GM18951 (cell line): ENCODE measurements around the gene SPRYD3.
"Not testable (repeated sequence)": the region's sequence is repeated elsewhere in the genome, so short reads cannot be mapped to it uniquely, and the experiment has no call there.

Experiments
- POLR2A ChIP-seq: IDR thresholded peaks from 4 replicates; pipeline ENCODE4 v1.6.1; 2011; ENCODE audit warnings: mild to moderate bottlenecking; ENCODE audit not compliant: insufficient read length, insufficient read depth; ENCODE audit errors: extremely low read depth
- in situ Hi-C: fragments of 300-500 bp; cut with MboI; formaldehyde crosslinking; loops from one replicate; pipeline ENCODE4 v1.12.0; 2022; ENCODE audit warnings: low sequenced_read_pairs, mixed read lengths, inconsistent platforms; ENCODE audit not compliant: unreplicated experiment

SPRYD3 gene

GRCh38 chr12:53079226-53080117 lies at the start of gene SPRYD3:
Gene SPRYD3 (minus strand): TSS chr12:53079390. CDS start chr12:53079333, 57 bp downstream.
- in situ Hi-C loops, result no loop called here
- peak; percentile 97 for TF ChIP-seq POLR2A

- in situ Hi-C loops, result no loop called here
- no peak for TF ChIP-seq POLR2A
Observed at GRCh38 chr12:53127169-53127568, 48.0 kb upstream of the SPRYD3 start.

GRCh38 chr12:53124352-53124723 lies 45.1 kb upstream of the SPRYD3 start:
- in situ Hi-C loops, result no loop called here
- no peak for TF ChIP-seq POLR2A

- TF ChIP-seq POLR2A, result no peak
- in situ Hi-C loops, result no loop called here
Observed at GRCh38 chr12:53123578-53124351, 44.6 kb upstream of the SPRYD3 start.

GRCh38 chr12:53122961-53123468 lies 43.8 kb upstream of the SPRYD3 start:
- in situ Hi-C loops, result no loop called here
- no peak for TF ChIP-seq POLR2A

GRCh38 chr12:53120685-53121525 lies 41.7 kb upstream of the SPRYD3 start:
- no peak for TF ChIP-seq POLR2A
- in situ Hi-C loops, result no loop called here

- TF ChIP-seq POLR2A, result no peak
- in situ Hi-C loops, result no loop called here
Observed at GRCh38 chr12:53118751-53119300, 39.6 kb upstream of the SPRYD3 start.

- in situ Hi-C loops, result no loop called here
- TF ChIP-seq POLR2A, result no peak
Observed at GRCh38 chr12:53115891-53116648, 36.9 kb upstream of the SPRYD3 start.

GRCh38 chr12:53115112-53115890 lies 36.1 kb upstream of the SPRYD3 start:
- TF ChIP-seq POLR2A, result no peak
- in situ Hi-C loops, result no loop called here

- in situ Hi-C loops, result no loop called here
- TF ChIP-seq POLR2A, result no peak
Observed at GRCh38 chr12:53113951-53114350, 34.8 kb upstream of the SPRYD3 start.

GRCh38 chr12:53113136-53113705 lies 34.0 kb upstream of the SPRYD3 start:
- no peak for TF ChIP-seq POLR2A
- in situ Hi-C loops, result no loop called here

GRCh38 chr12:53112431-53112830 lies 33.2 kb upstream of the SPRYD3 start:
- in situ Hi-C loops, result not testable (repeated sequence)
